OCI-LY3 (cell line): Measurements from ENCODE around the gene CHMP3.

ENCODE experiments used
- H2AFZ ChIP-seq: fragments of 200-600, 300-600 bp; shearing (Covaris generic); 2 replicates; pipeline ENCODE4 v1.6.0; 2014; ENCODE audit warnings: antibody characterized with exemption, low read depth, low read length
- H3K27ac ChIP-seq: fragments of 200-600, 300-600 bp; sonication (generic); 2 replicates; pipeline ENCODE4 v1.5.1; 2014; ENCODE audit warnings: mild to moderate bottlenecking, low read length, moderate library complexity, mixed read lengths
- H3K27me3 ChIP-seq: fragments of 200-600, 300-600 bp; sonication (generic); 2 replicates; pipeline ENCODE4 v1.6.1; 2014; ENCODE audit warnings: low read depth, low read length, mixed read lengths
- H3K36me3 ChIP-seq: fragments of 200-600, 300-600 bp; sonication (generic); replicated peaks from 2 replicates; pipeline ENCODE3; 2014; ENCODE audit warnings: low read depth, low read length, mixed read lengths
- H3K4me1 ChIP-seq: fragments of 300-600, 200-600 bp; sonication (generic); 2 replicates; pipeline ENCODE4 v1.6.1; 2014; ENCODE audit warnings: low read length, mixed read lengths
- H3K4me2 ChIP-seq: fragments of 200-600, 300-600 bp; sonication (generic); 2 replicates; pipeline ENCODE4 v1.6.1; 2014; ENCODE audit warnings: low read length, mixed read lengths
- H3K4me3 ChIP-seq: fragments of 300-600, 200-600 bp; sonication (generic); 2 replicates; pipeline ENCODE4 v1.5.1; 2014; ENCODE audit warnings: antibody characterized with exemption, mild to moderate bottlenecking, low read length, moderate library complexity
- H3K79me2 ChIP-seq: fragments of 300-600, 200-600 bp; shearing (Covaris generic); 2 replicates; pipeline ENCODE4 v1.6.1; 2014; ENCODE audit warnings: mild to moderate bottlenecking, low read length, mixed read lengths
- H3K9ac ChIP-seq: fragments of 300-600, 200-600 bp; shearing (Covaris generic); 2 replicates; pipeline ENCODE4 v1.6.0; 2014; ENCODE audit warnings: mild to moderate bottlenecking, low read length, moderate library complexity
- H3K9me3 ChIP-seq: fragments of 200-600, 300-600 bp; shearing (Covaris generic); 2 replicates; pipeline ENCODE4 v1.6.1; 2014; ENCODE audit warnings: low read length, mixed read lengths; ENCODE audit not compliant: insufficient read depth
- H4K20me1 ChIP-seq: fragments of 200-600, 300-600 bp; sonication (generic); 2 replicates; pipeline ENCODE4 v1.6.1; 2016; ENCODE audit warnings: low read length, mixed read lengths; ENCODE audit not compliant: insufficient read depth
- CTCF ChIP-seq: fragments of 200-600, 300-600 bp; sonication (generic); IDR thresholded peaks from 2 replicates; pipeline ENCODE4 v1.5.1; 2014; ENCODE audit warnings: antibody characterized with exemption, low read length, low read depth
- EZH2phosphoT487 ChIP-seq: fragments of 200-600 bp; shearing (Covaris generic); IDR thresholded peaks from 2 replicates; pipeline ENCODE4 v1.6.1; 2018; ENCODE audit warnings: antibody characterized with exemption, mixed run types, low read depth

Gene CHMP3

GRCh38 chr2:86482034-86482433, 81.2 kb downstream of the CHMP3 start:
- no peak overlapping the region for H3K4me2 ChIP-seq
- H3K4me3 ChIP-seq: no peak overlapping the region
- H2AFZ ChIP-seq: no peak overlapping the region
- TF ChIP-seq CTCF (no peak), EZH2phosphoT487 (no peak)
- 0 out of 2 replicates have a peak, but pooled peaks cover 2% of the 10 kb centered on the region for H3K4me1 ChIP-seq
- H4K20me1 ChIP-seq: peaks cover 20% of the 10 kb centered on the region
- no peak overlapping the region for H3K9ac ChIP-seq
- H3K79me2 ChIP-seq: no peaks in the 10 kb centered on the region
- no peaks in the 10 kb centered on the region for H3K9me3 ChIP-seq
- H3K36me3 ChIP-seq: peaks cover 99% of the 10 kb centered on the region
- H3K27ac ChIP-seq: no peak overlapping the region
- no peaks in the 10 kb centered on the region for H3K27me3 ChIP-seq

GRCh38 chr2:86480105-86480504, 83.1 kb downstream of the CHMP3 start:
- TF ChIP-seq CTCF (no peak), EZH2phosphoT487 (no peak)
- no peak overlapping the region for H3K4me2 ChIP-seq
- H4K20me1 ChIP-seq: peaks cover 23% of the 10 kb centered on the region
- H3K27ac ChIP-seq: no peak overlapping the region
- no peak overlapping the region for H3K4me3 ChIP-seq
- H2AFZ ChIP-seq: no peak overlapping the region
- no peaks in the 10 kb centered on the region for H3K9me3 ChIP-seq
- H3K36me3 ChIP-seq: peaks cover 98% of the 10 kb centered on the region
- no peaks in the 10 kb centered on the region for H3K79me2 ChIP-seq
- no peaks in the 10 kb centered on the region for H3K27me3 ChIP-seq
- H3K9ac ChIP-seq: no peak overlapping the region
- H3K4me1 ChIP-seq: 0 out of 2 replicates have a peak, but pooled peaks cover 2% of the 10 kb centered on the region

GRCh38 chr2:86477349-86477748, 85.9 kb downstream of the CHMP3 start:
- Histone ChIP-seq H3K9me3 (no peaks in the 10 kb centered on the region), H3K27me3 (no peaks in the 10 kb centered on the region), H3K36me3 (peaks cover 92% of the 10 kb centered on the region), H3K79me2 (no peaks in the 10 kb centered on the region), H3K4me3 (no peak overlapping the region), H4K20me1 (peaks cover 41% of the 10 kb centered on the region), H2AFZ (no peak overlapping the region), H3K4me2 (no peak overlapping the region), H3K9ac (no peak overlapping the region), H3K4me1 (0 out of 2 replicates have a peak, but pooled peaks cover 2% of the 10 kb centered on the region), H3K27ac (no peak overlapping the region)
- TF ChIP-seq CTCF (no peak), EZH2phosphoT487 (no peak)

GRCh38 chr2:86476918-86477317, 86.3 kb downstream of the CHMP3 start:
- Histone ChIP-seq H3K36me3 (peaks cover 92% of the 10 kb centered on the region), H3K4me2 (no peak overlapping the region), H3K9ac (no peak overlapping the region), H3K79me2 (no peaks in the 10 kb centered on the region), H3K27ac (no peak overlapping the region), H3K27me3 (no peaks in the 10 kb centered on the region), H3K4me1 (0 out of 2 replicates have a peak, but pooled peaks cover 2% of the 10 kb centered on the region), H3K9me3 (no peaks in the 10 kb centered on the region), H3K4me3 (no peak overlapping the region), H2AFZ (no peak overlapping the region), H4K20me1 (peaks cover 45% of the 10 kb centered on the region)
- TF ChIP-seq CTCF (no peak), EZH2phosphoT487 (no peak)
